ENCODE measurements around the gene WFS1.

GRCh38 chr4:6259886-6260285 lies 9.8 kb upstream of the WFS1 start:
- TF ChIP-seq CTCF (conservative IDR thresholded peaks at IDR 0.05; ENCODE audit: low read depth, low read length) = no peak
- no peak for TF ChIP-seq RFX5 (IDR thresholded peaks at IDR 0.05; ENCODE audit: low read depth, low read length)
- no peak for TF ChIP-seq POLR2A (IDR thresholded peaks at IDR 0.05; ENCODE audit: low read depth, low read length)

All from IMR-90 (cell line).